H1 (cell line): Measurements from ENCODE around the gene TMEM176B. TPM values are rescaled to one million over a fixed set of nuclear protein-coding genes. Genes with fewer than 3 reads are reported as not detected.

ENCODE experiments used
- BRCA1 ChIP-seq: IDR thresholded peaks from 2 replicates; pipeline ENCODE4 v1.6.1; 2012; ENCODE audit warnings: low read depth, low read length, improper control_type of control experiment
- CHD7 ChIP-seq: fragments of 300-600 bp; sonication (generic); IDR thresholded peaks from 2 replicates; pipeline ENCODE4 v1.7.1; 2012; ENCODE audit warnings: low read length, moderate library complexity, mild to moderate bottlenecking, inconsistent platforms; ENCODE audit not compliant: insufficient replicate concordance
- EGR1 ChIP-seq: IDR thresholded peaks from 2 replicates; pipeline ENCODE4 v1.6.1; 2011; ENCODE audit warnings: low read depth, low read length, borderline replicate concordance
- EZH2 ChIP-seq: fragments of 200-600 bp; sonication (generic); IDR thresholded peaks from 2 replicates; pipeline ENCODE4 v1.7.1; 2012; ENCODE audit warnings: low read depth, mild to moderate bottlenecking, moderate library complexity, low read length, inconsistent platforms; ENCODE audit not compliant: severe bottlenecking
- GABPA ChIP-seq: IDR thresholded peaks from 2 replicates; pipeline ENCODE4 v1.6.1; 2011; ENCODE audit warnings: mild to moderate bottlenecking, low read length, moderate library complexity, borderline replicate concordance; ENCODE audit not compliant: insufficient read depth
- KDM4A ChIP-seq: IDR thresholded peaks from one replicate; pipeline ENCODE4 v1.7.1; 2012; ENCODE audit warnings: low read depth, mild to moderate bottlenecking, moderate library complexity, low read length, inconsistent platforms; ENCODE audit not compliant: severe bottlenecking
- MAFK ChIP-seq: IDR thresholded peaks from 2 replicates; pipeline ENCODE4 v1.6.1; 2012; ENCODE audit warnings: low read depth, mild to moderate bottlenecking, improper control_type of control experiment, low read length
- NANOG ChIP-seq: IDR thresholded peaks from 2 replicates; pipeline ENCODE4 v1.6.1; 2011; ENCODE audit warnings: low read length, low read depth, mild to moderate bottlenecking, inconsistent platforms; ENCODE audit not compliant: insufficient read depth, poor library complexity, severe bottlenecking
- POLR2AphosphoS5 ChIP-seq: IDR thresholded peaks from 2 replicates; pipeline ENCODE4 v1.6.1; 2011; ENCODE audit warnings: low read depth, low read length
- RBBP5 ChIP-seq: IDR thresholded peaks from 2 replicates; pipeline ENCODE4 v1.7.1; 2012; ENCODE audit warnings: low read depth, mild to moderate bottlenecking, inconsistent platforms, low read length, moderate library complexity, borderline replicate concordance
- SAP30 ChIP-seq: fragments of 300-600 bp; sonication (generic); IDR thresholded peaks from 2 replicates; pipeline ENCODE4 v1.7.1; 2012; ENCODE audit warnings: low read length, moderate library complexity, mild to moderate bottlenecking, inconsistent platforms; ENCODE audit not compliant: insufficient read depth, insufficient replicate concordance
- SP4 ChIP-seq: IDR thresholded peaks from 2 replicates; pipeline ENCODE4 v1.6.1; 2012; ENCODE audit warnings: low read length, inconsistent platforms
- polyA plus RNA-seq, 7 experiments: library from polyadenylated mRNA; depleted of rRNA in 3 of 7; stranded (reverse) in 5 of 7; unstranded in 2 of 7; fragments of >200 nt in 5 of 7; fragments of 200-250 nt in 2 of 7; gene quantifications; 1 replicate in 5 of 7; 2 replicates in 1 of 7; 4 replicates in 1 of 7; pipeline versions ENCODE4 v1.2.1 to v1.2.3, GENCODE V29; 2011 to 2013; ENCODE audit warnings: missing spikeins in 2 of 7, mixed read lengths in 2 of 7
- total RNA-seq: library from RNA; stranded (reverse); fragmentation: NEBNext Ultra II Directional; extraction: Animal tissue kit (Norgen Biotek cat#: 25700); gene quantifications from 2 replicates; pipeline ENCODE4 v1.2.1, GENCODE V29; 2021

Gene TMEM176B
- total and polyA plus RNA-seq, 2 of the 8 experiments (the other 6 are each of a cell fraction or from before 2014, with no cell fraction given) = 1.2 to 2.1 TPM

- TF ChIP-seq CHD7 = no peak
- TF ChIP-seq BRCA1 = no peak
- TF ChIP-seq KDM4A = no peak
- no peak for TF ChIP-seq NANOG
- TF ChIP-seq RBBP5 = no peak
- TF ChIP-seq EZH2 = no peak
- no peak for TF ChIP-seq EGR1
- no peak for TF ChIP-seq SAP30
- TF ChIP-seq GABPA = no peak
- TF ChIP-seq SP4 = no peak
- no peak for TF ChIP-seq MAFK
- TF ChIP-seq POLR2AphosphoS5 = no peak
Measured at GRCh38 chr7:150842018-150842417, 41.9 kb upstream of the TMEM176B start (continued).
